AG08396 (cell line): ENCODE measurements around the gene FXN.
"Not testable (repeated sequence)": the region's sequence is repeated elsewhere in the genome, so short reads cannot be mapped to it uniquely, and the experiment has no call there.

Experiments
- DNase-seq: peaks from one replicate; pipeline ENCODE4 v3.0.0; 2012; ENCODE audit warnings: low spot score, mixed read lengths

Gene FXN

DNA sequence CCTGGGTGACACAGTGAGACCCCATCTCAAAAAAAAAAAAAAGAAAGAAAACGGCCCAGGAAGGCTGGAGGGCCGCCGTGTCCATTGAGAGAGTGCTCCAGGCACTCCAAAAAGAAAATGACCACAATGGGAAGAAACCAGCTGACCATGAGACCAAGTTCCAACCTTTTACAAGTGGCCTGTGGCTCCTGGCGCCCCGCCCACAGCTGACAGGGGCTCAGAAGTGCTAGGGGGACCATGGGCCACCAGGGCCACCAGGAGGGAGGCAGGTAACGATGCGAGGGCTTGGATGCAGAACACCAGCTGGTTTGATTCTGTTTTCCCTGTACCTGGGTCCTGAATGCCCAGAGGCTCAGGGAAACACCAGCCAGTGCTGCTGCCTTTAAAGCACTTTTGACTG, 34.6 kb downstream of the FXN start:
- no peak for DNase-seq

- DNase-seq, result no peak
Measured at GRCh38 chr9:69071059-69071458, 35.5 kb downstream of the FXN start.

DNA sequence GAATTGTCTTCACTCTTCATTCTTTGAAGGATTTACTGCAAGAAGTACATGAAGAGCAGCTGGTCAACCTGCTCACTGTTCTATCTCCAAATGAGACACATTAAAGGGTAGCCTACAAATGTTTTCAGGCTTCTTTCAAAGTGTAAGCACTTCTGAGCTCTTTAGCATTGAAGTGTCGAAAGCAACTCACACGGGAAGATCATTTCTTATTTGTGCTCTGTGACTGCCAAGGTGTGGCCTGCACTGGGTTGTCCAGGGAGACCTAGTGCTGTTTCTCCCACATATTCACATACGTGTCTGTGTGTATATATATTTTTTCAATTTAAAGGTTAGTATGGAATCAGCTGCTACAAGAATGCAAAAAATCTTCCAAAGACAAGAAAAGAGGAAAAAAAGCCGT, 37.6 kb downstream of the FXN start:
- no peak for DNase-seq

DNA sequence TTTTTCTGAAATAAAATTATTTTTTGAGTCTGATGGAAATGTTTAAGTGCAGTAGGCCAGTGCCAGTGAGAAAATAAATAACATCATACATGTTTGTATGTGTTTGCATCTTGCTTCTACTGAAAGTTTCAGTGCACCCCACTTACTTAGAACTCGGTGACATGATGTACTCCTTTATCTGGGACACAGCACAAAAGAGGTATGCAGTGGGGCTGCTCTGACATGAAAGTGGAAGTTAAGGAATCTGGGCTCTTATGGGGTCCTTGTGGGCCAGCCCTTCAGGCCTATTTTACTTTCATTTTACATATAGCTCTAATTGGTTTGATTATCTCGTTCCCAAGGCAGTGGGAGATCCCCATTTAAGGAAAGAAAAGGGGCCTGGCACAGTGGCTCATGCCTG, 39.2 kb downstream of the FXN start:
- no peak for DNase-seq

DNA sequence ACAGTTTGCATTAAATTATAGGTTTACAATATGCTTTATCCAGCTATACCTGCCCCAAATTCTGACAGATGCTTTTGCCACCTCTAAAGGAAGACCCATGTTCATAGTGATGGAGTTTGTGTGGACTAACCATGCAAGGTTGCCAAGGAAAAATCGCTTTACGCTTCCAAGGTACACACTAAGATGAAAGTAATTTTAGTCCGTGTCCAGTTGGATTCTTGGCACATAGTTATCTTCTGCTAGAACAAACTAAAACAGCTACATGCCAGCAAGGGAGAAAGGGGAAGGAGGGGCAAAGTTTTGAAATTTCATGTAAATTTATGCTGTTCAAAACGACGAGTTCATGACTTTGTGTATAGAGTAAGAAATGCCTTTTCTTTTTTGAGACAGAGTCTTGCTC, 41.0 kb downstream of the FXN start:
- no peak for DNase-seq

DNA sequence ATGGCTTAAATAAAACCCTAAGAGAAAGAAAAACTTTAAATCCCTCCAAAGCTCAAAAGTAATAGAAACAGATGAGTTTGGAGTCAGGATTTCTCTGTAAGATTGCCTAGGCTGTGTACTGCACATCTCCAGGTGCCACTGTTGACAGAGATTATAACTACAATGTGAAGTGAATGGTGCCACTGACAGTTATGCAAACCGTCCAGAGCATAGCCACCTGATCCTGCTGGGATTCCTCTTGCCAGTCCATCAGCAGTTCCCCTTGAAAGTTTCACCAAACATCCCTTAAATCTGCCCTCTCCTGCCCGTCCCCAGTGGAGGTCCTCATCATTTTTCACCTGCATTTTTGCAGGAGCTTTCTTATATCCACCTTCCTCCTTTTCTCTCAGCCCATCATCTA, 42.5 kb downstream of the FXN start:
- DNase-seq, result no peak

- DNase-seq, result no peak
Measured at GRCh38 chr9:69078581-69078980, 43.0 kb downstream of the FXN start.

DNA sequence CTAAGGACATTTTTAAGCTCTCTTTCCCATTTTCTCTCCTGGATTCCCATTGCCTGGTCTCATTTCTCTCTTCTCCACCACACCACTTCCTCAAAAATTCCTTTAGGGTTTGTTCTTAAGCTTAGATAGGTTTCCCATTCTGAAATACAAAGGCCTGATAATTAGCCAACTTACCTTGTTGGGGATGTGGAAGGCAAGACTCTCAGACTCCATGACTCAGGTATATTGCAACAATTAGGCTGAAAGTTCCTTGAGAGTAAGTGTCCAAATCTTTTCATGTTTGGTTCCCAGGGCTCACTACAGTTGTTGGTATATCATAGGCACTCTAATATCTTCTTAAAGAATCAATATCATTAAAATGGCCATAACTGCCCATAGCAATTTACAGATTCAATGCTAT, 43.6 kb downstream of the FXN start:
- no peak for DNase-seq

DNA sequence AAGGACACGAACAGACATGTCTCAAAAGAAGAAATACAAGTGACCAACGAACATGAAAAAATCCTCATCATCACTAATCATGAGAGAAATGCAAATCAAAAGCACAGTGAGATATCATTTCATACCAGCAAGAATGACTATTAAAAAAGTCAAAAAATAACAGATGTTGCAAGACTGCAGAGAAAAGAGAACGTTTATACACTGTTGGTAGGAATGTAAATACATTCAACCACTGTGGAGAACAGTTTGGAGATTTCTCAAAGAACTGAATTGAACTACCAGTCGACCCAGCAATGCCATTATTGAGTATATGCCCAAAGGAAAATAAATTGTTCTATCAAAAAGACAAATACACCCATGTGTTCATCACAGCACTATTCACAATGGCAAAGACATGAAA, 45.7 kb downstream of the FXN start:
- DNase-seq, result no peak

DNA sequence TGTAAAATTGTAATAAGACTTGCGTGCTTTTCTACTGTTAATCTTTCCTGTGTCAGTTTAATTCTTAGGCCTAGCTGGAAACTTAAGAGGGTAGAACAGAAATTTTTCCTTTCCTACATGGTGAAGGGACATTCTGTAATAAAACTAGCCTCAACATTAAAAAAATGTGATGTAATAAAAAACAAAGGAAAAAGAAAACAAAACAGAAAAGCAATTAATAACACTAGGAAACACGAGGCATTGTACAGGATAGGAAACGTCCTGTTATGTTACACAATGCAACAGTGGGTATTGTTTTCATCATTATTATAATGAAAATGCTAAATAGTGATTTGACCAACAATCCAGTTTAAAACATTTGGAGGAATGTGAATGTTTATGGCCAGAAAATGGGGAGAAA, 47.8 kb downstream of the FXN start:
- DNase-seq, result no peak

DNA sequence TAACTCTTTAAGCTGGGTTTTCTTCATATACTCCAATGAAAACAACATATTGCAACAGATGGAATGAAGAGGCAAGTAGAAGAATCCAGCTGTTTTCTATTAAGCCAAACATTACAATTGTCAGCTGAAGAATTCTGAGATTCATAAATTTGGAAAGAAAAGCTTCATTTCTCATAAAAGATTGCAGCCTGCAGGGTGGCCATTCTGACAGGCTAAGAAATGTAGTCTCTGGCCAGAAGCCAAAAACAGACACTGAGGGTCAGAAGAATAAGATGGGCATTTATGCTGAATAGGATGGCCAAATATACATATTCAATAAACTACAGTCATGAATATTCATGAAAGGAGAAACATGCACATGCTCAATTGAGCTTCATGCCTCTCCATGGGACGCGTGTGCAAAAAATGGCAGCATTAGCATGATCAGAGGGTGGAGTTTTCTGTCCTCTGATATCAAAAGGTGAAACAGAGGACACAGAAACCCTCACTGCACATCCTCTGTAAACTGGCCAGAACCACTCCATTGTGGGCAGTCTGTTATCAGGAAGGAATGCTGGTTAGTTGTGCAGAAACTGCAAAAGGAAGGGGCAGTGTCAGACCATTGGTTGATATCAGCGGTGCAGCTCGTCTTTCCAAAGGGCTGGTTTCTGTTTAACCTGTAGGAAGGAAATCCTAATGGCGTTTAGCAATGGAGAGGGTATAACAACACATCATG, 50.2 kb downstream of the FXN start:
- DNase-seq, result no peak

DNA sequence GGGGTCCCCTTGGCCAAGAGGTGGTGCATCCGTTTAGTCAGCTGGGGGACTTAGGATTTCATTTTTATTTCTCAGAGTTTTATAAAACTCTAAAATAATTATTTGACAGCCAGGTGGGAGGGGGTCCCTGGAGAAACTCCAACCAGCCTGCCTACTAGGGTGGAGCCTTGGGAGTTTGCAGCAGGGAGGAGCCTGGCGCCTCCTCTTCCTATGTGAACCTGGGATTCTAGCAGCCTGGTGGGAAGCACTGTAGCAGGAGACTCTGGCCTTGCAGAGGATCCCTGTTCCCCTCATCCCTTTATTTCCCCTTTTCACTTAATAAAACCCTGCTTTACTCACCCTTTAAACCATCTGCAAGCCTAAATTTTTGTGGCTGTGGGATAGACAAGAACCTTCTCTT, 50.8 kb downstream of the FXN start:
- no peak for DNase-seq

DNA sequence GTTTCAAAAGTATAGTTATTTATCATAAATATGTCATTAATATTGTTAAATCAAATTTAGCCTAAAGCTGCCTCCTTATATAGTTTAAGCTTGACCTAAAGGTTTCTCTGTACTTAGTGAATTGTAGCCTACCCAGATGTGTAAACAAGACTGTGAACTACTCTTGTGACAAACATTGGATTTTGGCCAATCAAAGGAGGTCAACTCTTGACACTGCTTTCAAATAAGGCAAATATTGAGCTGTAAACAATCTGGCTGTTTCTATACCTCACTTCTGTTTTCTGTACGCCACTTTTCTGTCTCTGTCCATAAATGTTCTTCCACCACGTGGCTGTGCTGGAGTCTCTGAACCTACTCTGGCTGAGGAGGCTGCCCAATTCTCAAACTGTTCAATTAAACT, 51.2 kb downstream of the FXN start:
- DNase-seq, result no peak

- no peak for DNase-seq
Measured at GRCh38 chr9:69089082-69089481, 53.5 kb downstream of the FXN start.

- no peak for DNase-seq
Measured at GRCh38 chr9:69089491-69089890, 53.9 kb downstream of the FXN start.

GRCh38 chr9:69090140-69090750, 54.7 kb downstream of the FXN start:
- no peak for DNase-seq

DNA sequence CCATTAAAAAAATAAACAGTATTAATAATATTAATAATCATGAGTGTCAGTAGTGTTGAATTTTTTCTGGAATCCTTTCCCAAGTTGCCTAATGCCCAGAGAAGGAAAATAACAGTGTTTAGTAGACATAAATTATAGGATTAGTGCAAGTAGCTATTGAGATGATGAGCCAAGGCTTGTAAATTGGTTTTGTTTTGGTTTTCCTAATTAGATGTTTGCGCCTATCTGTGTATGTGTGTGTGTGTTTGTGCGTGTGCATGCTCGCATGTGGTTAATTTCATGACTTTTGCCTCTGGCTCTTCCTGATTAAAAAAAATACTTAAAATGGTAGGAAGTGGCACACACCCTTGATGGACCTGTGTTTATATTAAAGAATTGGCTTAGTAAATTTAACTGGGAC, 55.4 kb downstream of the FXN start:
- no peak for DNase-seq

- no peak for DNase-seq
Measured at GRCh38 chr9:69093471-69094103, 58.0 kb downstream of the FXN start.

DNA sequence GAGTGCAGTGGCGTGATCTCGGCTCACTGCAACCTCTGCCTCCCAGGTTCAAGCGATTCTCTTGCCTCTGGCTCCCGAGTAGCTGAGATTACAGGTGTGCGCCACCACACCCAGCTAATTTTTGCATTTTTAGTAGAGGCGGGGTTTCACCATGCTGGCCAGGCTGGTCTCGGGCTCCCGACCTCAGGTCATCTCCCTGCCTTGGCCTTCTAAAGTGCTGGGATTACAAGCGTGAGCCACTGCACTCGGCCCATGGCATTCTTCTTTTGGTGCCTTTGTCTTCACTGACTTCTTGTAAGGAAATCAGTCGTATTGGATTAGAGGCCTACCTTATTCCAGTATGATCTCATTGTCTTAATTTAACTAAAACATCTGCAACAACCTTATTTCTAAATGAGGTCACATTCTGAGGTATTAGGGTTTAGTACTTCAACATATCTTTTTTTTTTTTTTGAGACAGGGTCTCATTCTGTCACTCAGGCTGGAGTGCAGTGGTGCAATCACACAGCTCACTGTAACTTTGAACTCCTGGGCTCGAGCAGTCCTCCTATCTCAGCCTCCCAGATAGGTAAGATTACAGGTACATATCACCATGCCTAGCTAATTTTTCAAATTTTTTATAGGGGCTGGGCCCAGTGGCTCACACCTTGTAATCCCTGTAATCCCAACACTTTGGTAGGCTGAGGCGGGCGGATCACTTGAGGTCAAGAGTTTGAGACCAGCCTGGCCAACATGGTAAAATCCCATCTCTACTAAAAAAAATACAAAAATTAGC, 59.0 kb downstream of the FXN start:
- not testable (repeated sequence) for DNase-seq

GRCh38 chr9:69097064-69097463, 61.5 kb downstream of the FXN start:
- DNase-seq, result no peak

GRCh38 chr9:69097923-69098593, 62.5 kb downstream of the FXN start:
- DNase-seq, result no peak

DNA sequence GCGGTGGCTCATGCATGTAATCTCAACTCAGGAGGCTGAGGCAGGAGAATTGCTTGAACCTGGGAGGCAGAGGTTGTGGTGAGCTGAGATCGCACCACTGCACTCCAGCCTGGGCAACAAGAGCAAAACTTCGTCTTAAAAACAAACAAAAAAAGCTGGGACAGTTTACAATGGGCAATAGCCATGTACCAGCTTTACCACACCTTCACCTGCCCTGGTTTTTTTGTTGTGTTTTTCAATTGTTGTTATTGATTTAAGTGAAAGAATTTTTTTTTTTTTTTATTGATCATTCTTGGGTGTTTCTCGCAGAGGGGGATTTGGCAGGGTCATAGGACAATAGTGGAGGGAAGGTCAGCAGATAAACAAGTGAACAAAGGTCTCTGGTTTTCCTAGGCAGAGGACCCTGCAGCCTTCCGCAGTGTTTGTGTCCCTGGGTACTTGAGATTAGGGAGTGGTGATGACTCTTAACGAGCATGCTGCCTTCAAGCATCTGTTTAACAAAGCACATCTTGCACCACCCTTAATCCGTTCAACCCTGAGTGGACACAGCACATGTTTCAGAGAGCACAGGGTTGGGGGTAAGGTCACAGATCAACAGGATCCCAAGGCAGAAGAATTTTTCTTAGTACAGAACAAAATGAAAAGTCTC, 67.9 kb downstream of the FXN start:
- not testable (repeated sequence) for DNase-seq
